Mammary epithelial cell (primary cell): ENCODE data around the gene DSC2.

Source experiments
- CTCF ChIP-seq, 2 donors: IDR thresholded peaks in 1 of 2; conservative IDR thresholded peaks in 1 of 2; 2 replicates each; pipeline ENCODE4 v1.5.1; 2011 to 2012; ENCODE audit warnings: inconsistent platforms in 2 of 2, low read length in 2 of 2, mild to moderate bottlenecking in 2 of 2, control low read depth in 1 of 2, low read depth in 1 of 2; ENCODE audit not compliant: insufficient read depth in 1 of 2; ENCODE audit errors: extremely low read depth in 1 of 2
- EZH2 ChIP-seq: IDR thresholded peaks from 2 replicates; pipeline ENCODE4 v1.6.1; 2012; ENCODE audit warnings: low read length, inconsistent platforms, borderline replicate concordance

- TF ChIP-seq CTCF (conservative IDR thresholded peaks at IDR 0.05 in 1 of 2, IDR thresholded peaks at IDR 0.05 in 1 of 2; ENCODE audit: extremely low read depth in 1 of 2, insufficient read depth in 1 of 2, low read depth in 1 of 2, low read length in 2 of 2) (no peak), EZH2 (no peak)
These were observed 45.2 kb downstream of the DSC2 start for GRCh38 chr18:31057051-31057450.
